ENCODE measurements around the gene DLG2. TPM values are rescaled to one million over a fixed set of nuclear protein-coding genes. Genes with fewer than 3 reads are reported as not detected.

Gene DLG2
- total and polyA plus RNA-seq, 2 donors (not counting 3 experiments of a cell fraction or from before 2014, with no cell fraction given), result 0.15 to 1.1 TPM

DNA sequence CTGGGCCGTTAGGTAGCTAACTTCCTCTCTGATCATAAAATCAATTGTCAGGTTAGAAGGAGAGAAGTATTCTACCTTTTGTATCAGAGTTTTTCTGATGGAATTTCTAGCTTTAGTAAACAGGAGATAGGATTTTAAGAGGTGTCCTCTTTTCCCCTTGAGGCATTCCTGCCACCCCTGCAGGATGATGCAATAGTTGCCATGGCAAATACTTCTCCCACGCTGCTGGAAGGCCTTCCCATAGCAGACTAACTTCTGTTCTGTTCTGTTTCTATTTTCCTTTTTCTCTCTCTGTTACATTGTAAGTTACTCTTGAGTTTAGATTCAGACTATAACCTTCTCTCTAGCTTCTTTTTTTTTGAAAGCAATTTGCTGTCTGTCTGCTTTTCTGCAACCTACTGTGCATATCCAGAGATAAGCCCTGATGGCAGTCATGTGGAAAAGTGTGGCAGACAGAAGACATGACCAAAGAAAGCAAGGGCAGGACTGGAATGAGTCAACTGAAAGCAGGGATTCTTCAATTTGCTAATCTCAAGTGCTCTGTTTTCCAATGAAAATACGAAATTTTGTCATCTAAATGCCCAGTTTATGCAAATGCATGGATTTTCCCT lies 679.1 kb downstream of the DLG2 start:
- ChIA-PET POLR2A (no interaction called here), CTCF (no interaction called here)
- H3K9ac ChIP-seq (replicated peaks; ENCODE audit: extremely low read depth, insufficient read depth, low read length), result no peak overlapping the region
- no peak overlapping the region for H3K4me3 ChIP-seq (replicated peaks in 1 of 3; ENCODE audit: insufficient read depth in 1 of 3, low read depth in 1 of 3, low read length in 3 of 3)
- DNase-seq (ENCODE audit: low read depth, low spot score) (no peak), FAIRE-seq (no peak)
- no peaks in the 10 kb centered on the region for H3K79me2 ChIP-seq (ENCODE audit: control insufficient read depth, insufficient read depth, low read length)
- H3K36me3 ChIP-seq (ENCODE audit: control insufficient read depth in 2 of 2, extremely low read depth in 1 of 2, insufficient read depth in 2 of 2, low read length in 2 of 2), result no peaks in the 10 kb centered on the region
- intact Hi-C loops (cut with micrococcal nuclease) (no loop called here), dilution Hi-C loops (cut with MboI; ENCODE audit: extremely low pct_ligation_motif_present, low sequenced_read_pairs) (no loop called here)
- H2AFZ ChIP-seq (ENCODE audit: low read depth, low read length), result no peak overlapping the region
- H3K27ac ChIP-seq (ENCODE audit: insufficient read depth, low read depth, low read length), result no peak overlapping the region
- no TSS peak for BruUV-seq (replicated peaks)
- no peaks in the 10 kb centered on the region for H3K27me3 ChIP-seq (ENCODE audit: control insufficient read depth in 2 of 2, insufficient read depth in 2 of 2, low read length in 2 of 2)
- H3K4me2 ChIP-seq (ENCODE audit: insufficient read depth, low read length), result no peak overlapping the region
- H3K4me1 ChIP-seq (ENCODE audit: control insufficient read depth, extremely low read depth, insufficient read depth, low read length), result no peaks in the 10 kb centered on the region
- H4K20me1 ChIP-seq (replicated peaks; ENCODE audit: control insufficient read depth, extremely low read depth, insufficient read depth, low read length), result no peaks in the 10 kb centered on the region
- H3K9me3 ChIP-seq (replicated peaks; ENCODE audit: control insufficient read depth, insufficient read depth, low read length), result peaks cover 7% of the 10 kb centered on the region
- TF ChIP-seq FOS (IDR thresholded peaks at IDR 0.05; ENCODE audit: borderline replicate concordance, insufficient read depth, low read length) (no peak), EZH2 (IDR thresholded peaks at IDR 0.05; ENCODE audit: borderline replicate concordance, low read depth, low read length, severe bottlenecking) (no peak), GATA2 (IDR thresholded peaks at IDR 0.05; ENCODE audit: insufficient read depth, insufficient read length, low read depth, low read length) (no peak), POLR2A (IDR thresholded peaks at IDR 0.05; ENCODE audit: low read depth, low read length) (no peak), MYC (IDR thresholded peaks at IDR 0.05; ENCODE audit: low read depth, low read length) (no peak), POLR2AphosphoS5 (IDR thresholded peaks at IDR 0.05; ENCODE audit: insufficient read depth, low read depth, low read length) (no peak), JUN (IDR thresholded peaks at IDR 0.05; ENCODE audit: borderline replicate concordance, insufficient read depth, insufficient read length, low read depth) (no peak)
- TF ChIP-seq, protein P1, sequence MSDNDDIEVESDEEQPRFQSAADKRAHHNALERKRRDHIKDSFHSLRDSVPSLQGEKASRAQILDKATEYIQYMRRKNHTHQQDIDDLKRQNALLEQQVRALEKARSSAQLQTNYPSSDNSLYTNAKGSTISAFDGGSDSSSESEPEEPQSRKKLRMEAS (IDR thresholded peaks at IDR 0.05; ENCODE audit: insufficient read depth, insufficient read length), result no peak
- TF ChIP-seq, protein P2, sequence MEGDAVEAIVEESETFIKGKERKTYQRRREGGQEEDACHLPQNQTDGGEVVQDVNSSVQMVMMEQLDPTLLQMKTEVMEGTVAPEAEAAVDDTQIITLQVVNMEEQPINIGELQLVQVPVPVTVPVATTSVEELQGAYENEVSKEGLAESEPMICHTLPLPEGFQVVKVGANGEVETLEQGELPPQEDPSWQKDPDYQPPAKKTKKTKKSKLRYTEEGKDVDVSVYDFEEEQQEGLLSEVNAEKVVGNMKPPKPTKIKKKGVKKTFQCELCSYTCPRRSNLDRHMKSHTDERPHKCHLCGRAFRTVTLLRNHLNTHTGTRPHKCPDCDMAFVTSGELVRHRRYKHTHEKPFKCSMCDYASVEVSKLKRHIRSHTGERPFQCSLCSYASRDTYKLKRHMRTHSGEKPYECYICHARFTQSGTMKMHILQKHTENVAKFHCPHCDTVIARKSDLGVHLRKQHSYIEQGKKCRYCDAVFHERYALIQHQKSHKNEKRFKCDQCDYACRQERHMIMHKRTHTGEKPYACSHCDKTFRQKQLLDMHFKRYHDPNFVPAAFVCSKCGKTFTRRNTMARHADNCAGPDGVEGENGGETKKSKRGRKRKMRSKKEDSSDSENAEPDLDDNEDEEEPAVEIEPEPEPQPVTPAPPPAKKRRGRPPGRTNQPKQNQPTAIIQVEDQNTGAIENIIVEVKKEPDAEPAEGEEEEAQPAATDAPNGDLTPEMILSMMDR (IDR thresholded peaks at IDR 0.05; ENCODE audit: extremely low read depth in 1 of 2, insufficient read depth in 1 of 2, low read depth in 1 of 2, low read length in 2 of 2), result no peak
- H3K9me1 ChIP-seq (replicated peaks; ENCODE audit: control insufficient read depth, extremely low read depth, insufficient read depth, low read length), result no peaks in the 10 kb centered on the region
